Stimulated activated effector memory CD8-positive, alpha-beta T cell treated with anti-CD3 and anti-CD28 coated beads, Interleukin-12 subunit alpha, Interleukin-12 subunit beta, amount 100 ng/mL, for 72 hours (primary cell): ENCODE results near the gene GUCA2B.

Experiments
- ATAC-seq: fragments of 150-1000 bp; cut with Tn5 transposase; 2 replicates; pipeline ENCODE4 v1.10.0; 2021
- DNase-seq, 2 donors: peaks; one replicate each; pipeline ENCODE4 v3.0.0; 2021 to 2022; ENCODE audit warnings: low spot score in 2 of 2
- H3K27ac Mint-ChIP-seq: one replicate; pipeline ENCODE4 v1.8.0; 2022; ENCODE audit warnings: mild to moderate bottlenecking, mixed read lengths
- H3K36me3 Mint-ChIP-seq: one replicate; pipeline ENCODE4 v1.8.0; 2022; ENCODE audit warnings: mild to moderate bottlenecking, mixed read lengths
- H3K4me1 Mint-ChIP-seq: one replicate; pipeline ENCODE4 v1.8.0; 2022; ENCODE audit warnings: mixed read lengths
- H3K4me3 Mint-ChIP-seq: one replicate; pipeline ENCODE4 v1.8.0; 2022; ENCODE audit warnings: mild to moderate bottlenecking, mixed read lengths
- H3K9me3 Mint-ChIP-seq: one replicate; pipeline ENCODE4 v1.8.0; 2022; ENCODE audit warnings: mixed read lengths

The GUCA2B gene

DNA sequence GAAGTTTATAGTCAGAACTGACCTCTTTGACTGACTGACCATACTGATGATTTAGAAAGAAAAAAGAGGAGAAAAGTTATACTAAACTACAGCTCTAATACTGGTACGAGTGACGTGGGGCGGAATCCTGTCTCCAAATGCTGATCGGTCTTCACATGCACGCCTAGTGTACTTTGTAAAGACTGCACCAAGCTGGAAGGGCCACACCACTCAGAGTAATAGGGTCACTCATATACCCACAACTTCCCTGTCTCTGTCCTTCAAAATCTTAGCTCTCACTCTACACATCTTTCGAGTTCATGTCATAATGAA lies 30.7 kb downstream of the GUCA2B start:
- H3K4me3 Mint-ChIP-seq = no peak overlapping the region
- no peak for ATAC-seq
- peaks cover 73% of the 10 kb centered on the region for H3K36me3 Mint-ChIP-seq
- no peaks in the 10 kb centered on the region for H3K9me3 Mint-ChIP-seq
- H3K4me1 Mint-ChIP-seq = peaks cover 7% of the 10 kb centered on the region
- no peak for DNase-seq
- peak overlapping the region; percentile 7 for H3K27ac Mint-ChIP-seq

DNA sequence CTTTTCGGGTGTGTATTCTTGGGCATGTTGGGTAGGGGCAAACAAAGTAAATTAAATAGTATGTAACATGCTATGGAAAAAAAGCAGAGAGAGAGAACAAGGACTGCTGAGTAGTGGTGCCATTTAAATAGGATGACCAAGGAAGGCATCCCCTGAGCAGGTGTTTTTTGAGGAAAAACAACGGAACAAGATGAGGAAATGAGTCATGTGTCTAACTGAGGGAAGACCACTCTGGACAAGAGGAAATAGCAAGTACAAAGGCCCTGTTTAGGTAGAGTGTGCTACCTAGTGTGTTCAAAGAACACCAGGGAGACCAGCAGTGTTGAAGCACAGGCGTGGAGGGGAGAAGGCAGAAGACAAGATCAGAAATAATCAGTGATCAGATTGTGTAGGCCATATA lies 31.4 kb downstream of the GUCA2B start:
- H3K4me1 Mint-ChIP-seq = peaks cover 7% of the 10 kb centered on the region
- H3K27ac Mint-ChIP-seq = peak overlapping the region; percentile 7

DNA sequence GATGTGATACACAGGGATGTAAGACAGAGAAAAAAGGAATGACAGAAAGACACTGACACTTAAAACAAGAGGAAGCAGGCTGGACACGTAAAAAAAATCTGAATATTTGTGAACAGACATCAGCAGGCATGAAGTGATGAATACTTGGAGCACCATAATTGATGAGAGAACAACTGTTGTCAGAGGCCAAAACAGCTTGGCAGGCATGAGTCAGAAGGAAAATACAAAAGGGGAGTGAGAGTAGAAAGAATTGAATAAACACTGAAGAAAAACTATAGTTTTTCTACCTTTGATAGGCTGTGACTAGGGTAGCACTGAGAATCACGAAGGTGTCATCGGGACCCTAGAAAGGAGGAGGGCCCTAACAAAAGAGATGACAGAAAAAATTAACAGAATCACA lies 32.9 kb downstream of the GUCA2B start:
- no peaks in the 10 kb centered on the region for H3K9me3 Mint-ChIP-seq
- H3K36me3 Mint-ChIP-seq = peaks cover 80% of the 10 kb centered on the region
- peak overlapping the region; percentile 44 for H3K27ac Mint-ChIP-seq
- no peak for DNase-seq
- peaks cover 10% of the 10 kb centered on the region for H3K4me1 Mint-ChIP-seq
- no peak overlapping the region for H3K4me3 Mint-ChIP-seq
- peak; percentile 46 for ATAC-seq

More for the DNA sequence above, 31.4 kb downstream of the GUCA2B start:
- Mint-ChIP-seq H3K36me3 (peaks cover 73% of the 10 kb centered on the region), H3K4me3 (no peak overlapping the region), H3K9me3 (no peaks in the 10 kb centered on the region)
- ATAC-seq = no peak
- no peak for DNase-seq

DNA sequence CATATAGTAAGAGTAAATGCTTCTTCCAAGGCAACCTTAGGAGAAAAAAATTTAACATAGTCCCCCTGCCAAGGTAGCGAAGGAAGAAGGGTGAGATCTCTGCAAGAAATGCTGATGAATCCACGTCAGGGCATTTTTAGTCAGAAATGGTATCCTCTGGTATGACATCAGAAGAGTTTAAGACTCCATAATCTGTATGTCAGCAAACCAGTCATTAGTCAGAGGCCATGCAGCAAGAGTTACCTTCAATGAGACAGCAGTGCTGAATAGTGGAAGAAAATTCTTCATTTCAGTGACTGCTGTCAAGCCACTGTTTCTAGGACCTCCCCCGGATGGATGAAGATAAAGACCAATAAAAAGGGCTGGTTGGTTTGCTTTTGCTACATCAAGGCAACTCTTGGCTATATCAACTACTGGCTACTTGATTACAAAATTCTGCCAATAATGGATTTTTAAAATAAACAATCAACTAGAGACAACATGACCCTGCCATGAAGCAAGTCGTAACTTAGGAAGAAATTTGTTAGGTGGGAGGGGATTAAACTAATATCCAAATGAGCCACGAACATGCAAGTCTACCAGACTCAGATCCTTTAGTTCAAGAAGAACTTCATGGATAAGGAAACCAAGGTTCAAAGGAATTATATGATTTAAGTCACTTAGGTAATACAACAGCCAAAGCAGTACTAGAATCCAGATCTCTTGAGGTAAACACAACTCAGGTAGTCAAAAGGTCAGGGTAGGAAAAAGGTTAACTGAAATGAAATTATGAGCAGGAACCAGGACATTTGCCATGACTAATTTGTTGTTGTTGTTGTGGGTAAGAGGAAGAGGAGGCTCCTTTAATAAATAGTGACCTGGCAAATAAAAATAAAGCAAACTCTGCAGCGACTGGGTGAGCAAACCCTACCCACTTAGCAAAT lies 37.0 kb downstream of the GUCA2B start:
- Mint-ChIP-seq H3K4me3 (no peak overlapping the region), H3K27ac (no peak overlapping the region), H3K36me3 (peaks cover 77% of the 10 kb centered on the region), H3K9me3 (no peaks in the 10 kb centered on the region), H3K4me1 (peaks cover 14% of the 10 kb centered on the region)
- ATAC-seq = no peak
- DNase-seq = no peak

DNA sequence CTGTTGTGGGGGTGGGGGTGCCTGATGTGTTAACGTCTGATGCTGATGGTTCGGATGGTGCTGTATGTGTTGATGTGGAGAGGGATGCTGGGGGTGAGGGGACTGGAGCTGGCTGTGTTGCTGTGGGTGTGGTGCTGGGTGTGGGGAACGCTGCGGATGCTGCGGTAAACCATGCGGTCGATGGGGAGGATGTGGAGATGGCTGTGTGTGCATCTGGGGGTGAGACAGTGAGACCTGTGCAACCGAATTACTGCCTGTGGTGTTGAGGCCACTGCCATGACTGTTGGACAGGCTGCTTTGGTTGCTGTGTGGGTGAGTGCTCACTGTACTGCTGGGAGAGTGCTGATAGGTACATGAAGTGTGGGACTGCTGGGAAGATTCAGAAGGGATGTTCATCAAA lies 38.1 kb downstream of the GUCA2B start:
- H3K4me1 Mint-ChIP-seq = peaks cover 9% of the 10 kb centered on the region
- H3K27ac Mint-ChIP-seq = peak overlapping the region; percentile 63
- no peaks in the 10 kb centered on the region for H3K9me3 Mint-ChIP-seq
- no peak overlapping the region for H3K4me3 Mint-ChIP-seq
- ATAC-seq (no peak), DNase-seq (no peak)
- H3K36me3 Mint-ChIP-seq = peaks cover 75% of the 10 kb centered on the region

DNA sequence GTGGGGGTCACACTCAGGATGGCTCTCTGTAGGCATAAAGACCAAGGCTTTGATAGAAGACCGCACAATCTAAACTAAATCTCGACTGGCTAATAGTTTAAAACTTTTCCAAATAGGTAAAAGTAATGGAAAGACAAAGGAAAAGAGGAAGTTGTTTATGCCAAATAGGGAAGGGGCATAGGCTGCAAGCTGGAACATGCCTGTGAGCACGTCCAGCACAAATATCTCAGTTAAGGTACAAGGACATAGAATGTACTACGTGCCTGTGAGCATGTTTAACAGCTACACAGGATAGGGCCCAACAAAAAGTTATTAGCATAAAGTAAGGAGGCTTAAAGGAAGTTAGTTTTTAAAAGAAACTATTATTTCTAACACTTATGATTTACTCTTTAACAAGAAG lies 38.9 kb downstream of the GUCA2B start:
- no peak for ATAC-seq
- peaks cover 74% of the 10 kb centered on the region for H3K36me3 Mint-ChIP-seq

DNA sequence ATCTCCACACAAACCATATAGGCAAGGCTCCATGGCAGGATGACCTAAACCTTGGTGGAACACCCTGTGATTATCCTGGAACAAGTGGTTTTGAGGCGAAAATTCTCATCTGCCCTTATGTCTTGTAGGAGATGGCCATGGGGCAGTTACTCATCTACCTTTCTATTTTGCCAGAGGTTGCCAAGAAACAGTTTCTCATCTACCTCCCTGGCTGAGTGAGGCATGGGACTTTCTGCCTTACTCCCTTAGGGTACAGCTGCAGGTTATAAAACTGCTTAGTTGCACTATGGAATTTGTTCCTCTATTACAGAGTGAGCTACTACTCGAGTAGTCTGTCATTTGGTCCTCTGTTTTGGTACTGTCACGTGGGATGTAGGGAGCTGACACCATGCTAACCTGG lies 42.6 kb downstream of the GUCA2B start:
- no peak for ATAC-seq
- H3K9me3 Mint-ChIP-seq = no peaks in the 10 kb centered on the region
- H3K4me3 Mint-ChIP-seq = no peak overlapping the region

More for the DNA sequence above, 38.9 kb downstream of the GUCA2B start:
- Mint-ChIP-seq H3K27ac (no peak overlapping the region), H3K4me1 (peaks cover 7% of the 10 kb centered on the region), H3K4me3 (no peak overlapping the region), H3K9me3 (no peaks in the 10 kb centered on the region)
- no peak for DNase-seq

DNA sequence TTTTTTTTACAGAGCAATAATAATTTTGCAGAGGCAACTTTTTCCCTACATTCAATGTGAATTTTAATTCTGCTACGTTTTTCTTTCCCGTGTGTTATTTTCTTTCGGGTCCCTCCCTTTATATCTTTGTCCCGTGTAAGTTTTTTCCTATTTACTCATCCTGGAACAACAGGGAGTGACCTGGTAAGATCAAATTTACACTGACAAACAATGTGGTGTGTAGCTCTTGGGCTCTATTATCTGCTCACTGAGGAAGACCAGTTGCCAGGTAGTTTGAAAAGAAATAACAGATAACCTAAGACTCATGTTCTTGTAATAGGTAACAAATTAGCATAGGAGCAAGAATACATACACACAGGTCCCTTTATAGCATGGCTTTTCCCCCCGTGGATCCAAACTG lies 45.0 kb downstream of the GUCA2B start:
- Mint-ChIP-seq H3K4me1 (no peaks in the 10 kb centered on the region), H3K4me3 (no peak overlapping the region), H3K9me3 (peaks cover 9% of the 10 kb centered on the region), H3K36me3 (peaks cover 72% of the 10 kb centered on the region), H3K27ac (no peak overlapping the region)
- ATAC-seq = no peak
- DNase-seq = no peak

More for the DNA sequence above, 42.6 kb downstream of the GUCA2B start:
- H3K36me3 Mint-ChIP-seq = peaks cover 66% of the 10 kb centered on the region
- H3K4me1 Mint-ChIP-seq = peaks cover 7% of the 10 kb centered on the region
- H3K27ac Mint-ChIP-seq = no peak overlapping the region
- no peak for DNase-seq

DNA sequence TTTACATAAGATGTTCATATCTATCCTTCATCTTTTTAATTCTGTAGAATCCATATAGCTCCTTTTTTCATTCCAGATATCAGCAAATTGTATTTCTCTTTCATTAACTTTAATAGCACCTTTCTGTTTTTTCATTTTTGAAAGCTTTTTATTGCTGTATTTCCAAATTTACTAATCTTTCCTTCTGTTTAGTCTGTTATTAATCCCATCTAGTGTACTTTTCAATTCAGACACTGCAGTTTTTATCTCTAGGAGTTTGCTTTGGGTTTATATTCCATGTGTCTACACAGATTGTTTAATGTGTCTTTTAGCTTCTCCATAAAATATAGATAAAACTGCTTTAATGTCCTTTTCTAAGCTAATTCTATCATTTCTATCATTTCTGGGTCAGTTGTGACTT lies 48.8 kb downstream of the GUCA2B start:
- Mint-ChIP-seq H3K27ac (no peak overlapping the region), H3K36me3 (peaks cover 78% of the 10 kb centered on the region), H3K4me3 (no peak overlapping the region), H3K4me1 (peaks cover 12% of the 10 kb centered on the region), H3K9me3 (peaks cover 9% of the 10 kb centered on the region)
- ATAC-seq (no peak), DNase-seq (no peak)
